ENCODE data around the gene PIN1. TPM values are rescaled to one million over a fixed set of nuclear protein-coding genes. Genes with fewer than 3 reads are reported as not detected.

Gene PIN1
- total and polyA plus RNA-seq, 2 of the 13 experiments (the other 11 are each of a cell fraction or from before 2014, with no cell fraction given) = 31.9 to 72.0 TPM

DNA sequence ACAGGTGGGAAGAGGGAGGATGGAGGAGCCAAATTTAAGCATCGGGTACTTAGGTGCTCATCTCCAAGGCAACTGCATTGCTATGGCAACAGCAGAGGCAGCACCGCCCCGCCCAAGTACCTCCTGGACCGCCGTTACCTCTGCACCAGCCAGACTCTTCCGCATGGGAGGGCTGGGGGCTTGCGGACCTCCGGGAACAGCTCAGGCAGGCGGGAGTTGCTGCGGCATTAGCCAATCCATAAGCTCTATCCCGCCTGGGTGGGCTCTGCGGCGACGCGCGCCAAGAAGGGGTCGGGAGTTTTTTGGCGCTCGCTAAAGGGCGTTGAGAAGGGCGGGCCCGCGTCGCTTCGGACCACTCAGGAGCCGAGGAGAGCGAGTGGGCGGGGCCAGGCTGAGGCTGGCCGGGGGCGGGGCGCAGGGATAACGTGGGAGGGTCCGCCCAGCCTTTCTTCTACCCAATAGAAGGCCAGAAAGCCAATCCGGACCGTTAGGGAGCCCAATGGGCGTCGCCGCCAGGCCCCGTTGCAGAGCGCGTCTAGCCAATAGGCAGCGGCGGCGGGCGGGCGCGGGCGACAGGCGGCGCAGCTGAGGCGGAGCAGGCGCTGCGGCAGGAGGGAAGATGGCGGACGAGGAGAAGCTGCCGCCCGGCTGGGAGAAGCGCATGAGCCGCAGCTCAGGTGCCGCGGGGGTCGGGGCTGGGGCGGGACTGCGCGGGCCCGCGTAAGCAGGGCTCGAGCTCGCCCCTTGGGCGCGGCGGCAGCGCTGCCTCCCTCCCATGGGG is at the start of gene PIN1 (continued):
- TF ChIP-seq, protein P1, sequence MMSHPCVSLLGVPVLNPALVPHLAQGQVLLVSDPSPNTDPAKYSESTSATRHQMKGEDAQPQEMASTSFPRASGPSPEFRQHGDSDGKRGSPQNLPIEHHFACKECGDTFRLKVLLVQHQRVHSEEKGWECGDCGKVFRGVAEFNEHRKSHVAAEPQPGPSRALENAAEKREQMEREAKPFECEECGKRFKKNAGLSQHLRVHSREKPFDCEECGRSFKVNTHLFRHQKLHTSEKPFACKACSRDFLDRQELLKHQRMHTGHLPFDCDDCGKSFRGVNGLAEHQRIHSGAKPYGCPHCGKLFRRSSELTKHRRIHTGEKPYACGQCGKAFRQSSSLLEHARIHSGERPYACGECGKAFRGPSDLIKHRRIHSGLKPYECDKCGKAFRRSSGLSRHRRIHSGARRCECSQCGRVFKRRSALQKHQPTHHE (CRISPR knock-in tag; IDR thresholded peaks at IDR 0.05; ENCODE audit: borderline replicate concordance) = no peak
- TF ChIP-seq ZNF572 (CRISPR knock-in tag; IDR thresholded peaks at IDR 0.05) = no peak
- no peak for TF ChIP-seq PCBP2 (optimal IDR thresholded peaks at IDR 0.05; ENCODE audit: low read depth, low read length, poor library complexity, severe bottlenecking)
- TF ChIP-seq ZNF382 (CRISPR knock-in tag; IDR thresholded peaks at IDR 0.05; ENCODE audit: borderline replicate concordance) = no peak
- no peak for TF ChIP-seq ZNF407 (CRISPR knock-in tag; IDR thresholded peaks at IDR 0.05; ENCODE audit: not compliant biosample characterization)
- no peak for TF ChIP-seq THAP9 (CRISPR knock-in tag; IDR thresholded peaks at IDR 0.05; ENCODE audit: borderline replicate concordance)
- TF ChIP-seq KLF6 (CRISPR knock-in tag; IDR thresholded peaks at IDR 0.05) = no peak
- TF ChIP-seq EHMT2 (IDR thresholded peaks at IDR 0.05; ENCODE audit: borderline replicate concordance, low read depth, low read length) = no peak
- no peak for TF ChIP-seq MBD4 (IDR thresholded peaks at IDR 0.05; ENCODE audit: borderline replicate concordance, low read length)
- no peak for TF ChIP-seq ZBTB38 (CRISPR knock-in tag; IDR thresholded peaks at IDR 0.05)
- TF ChIP-seq, protein P2, sequence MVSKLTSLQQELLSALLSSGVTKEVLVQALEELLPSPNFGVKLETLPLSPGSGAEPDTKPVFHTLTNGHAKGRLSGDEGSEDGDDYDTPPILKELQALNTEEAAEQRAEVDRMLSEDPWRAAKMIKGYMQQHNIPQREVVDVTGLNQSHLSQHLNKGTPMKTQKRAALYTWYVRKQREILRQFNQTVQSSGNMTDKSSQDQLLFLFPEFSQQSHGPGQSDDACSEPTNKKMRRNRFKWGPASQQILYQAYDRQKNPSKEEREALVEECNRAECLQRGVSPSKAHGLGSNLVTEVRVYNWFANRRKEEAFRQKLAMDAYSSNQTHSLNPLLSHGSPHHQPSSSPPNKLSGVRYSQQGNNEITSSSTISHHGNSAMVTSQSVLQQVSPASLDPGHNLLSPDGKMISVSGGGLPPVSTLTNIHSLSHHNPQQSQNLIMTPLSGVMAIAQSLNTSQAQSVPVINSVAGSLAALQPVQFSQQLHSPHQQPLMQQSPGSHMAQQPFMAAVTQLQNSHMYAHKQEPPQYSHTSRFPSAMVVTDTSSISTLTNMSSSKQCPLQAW (CRISPR knock-in tag; IDR thresholded peaks at IDR 0.05) = peak; percentile 85; the same call in 1 of the 2 replicates
- TF ChIP-seq ZSCAN12 (CRISPR knock-in tag; IDR thresholded peaks at IDR 0.05) = no peak
- TF ChIP-seq, protein P3, sequence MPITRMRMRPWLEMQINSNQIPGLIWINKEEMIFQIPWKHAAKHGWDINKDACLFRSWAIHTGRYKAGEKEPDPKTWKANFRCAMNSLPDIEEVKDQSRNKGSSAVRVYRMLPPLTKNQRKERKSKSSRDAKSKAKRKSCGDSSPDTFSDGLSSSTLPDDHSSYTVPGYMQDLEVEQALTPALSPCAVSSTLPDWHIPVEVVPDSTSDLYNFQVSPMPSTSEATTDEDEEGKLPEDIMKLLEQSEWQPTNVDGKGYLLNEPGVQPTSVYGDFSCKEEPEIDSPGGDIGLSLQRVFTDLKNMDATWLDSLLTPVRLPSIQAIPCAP (CRISPR knock-in tag; IDR thresholded peaks at IDR 0.05; ENCODE audit: low read depth) = no peak
